KMS-11 (cell line): Measurements from ENCODE around the gene PIGC.

ENCODE experiments used
- H2AFZ ChIP-seq: fragments of 200-600 bp; sonication (generic); 2 replicates; pipeline ENCODE4 v1.6.1; 2016; ENCODE audit warnings: antibody characterized with exemption, mixed run types, low read depth
- H3K27ac ChIP-seq: fragments of 200-600 bp; sonication (generic); 2 replicates; pipeline ENCODE4 v1.6.1; 2016; ENCODE audit warnings: mild to moderate bottlenecking, mixed run types
- H3K27me3 ChIP-seq: fragments of 200-600 bp; sonication (generic); 2 replicates; pipeline ENCODE4 v1.6.1; 2017; ENCODE audit warnings: mild to moderate bottlenecking, low read depth, mixed run types, moderate library complexity; ENCODE audit not compliant: insufficient read depth
- H3K36me3 ChIP-seq: fragments of 200-600 bp; sonication (generic); 2 replicates; pipeline ENCODE4 v1.6.1; 2017; ENCODE audit warnings: mild to moderate bottlenecking, mixed run types; ENCODE audit not compliant: insufficient read depth
- H3K4me1 ChIP-seq: fragments of 200-600 bp; sonication (generic); 2 replicates; pipeline ENCODE4 v1.6.1; 2016; ENCODE audit warnings: mild to moderate bottlenecking, low read depth, mixed run types; ENCODE audit not compliant: poor library complexity, severe bottlenecking
- H3K4me2 ChIP-seq: fragments of 200-600 bp; sonication (generic); 2 replicates; pipeline ENCODE4 v1.7.0; 2016; ENCODE audit warnings: mild to moderate bottlenecking, mixed run types
- H3K4me3 ChIP-seq: fragments of 200-600 bp; sonication (generic); IDR thresholded peaks from 2 replicates; pipeline ENCODE4 v1.6.1; 2017; ENCODE audit warnings: low read depth, low read length, mixed read lengths; ENCODE audit not compliant: insufficient read depth
- H3K79me2 ChIP-seq: fragments of 200-600 bp; sonication (generic); 2 replicates; pipeline ENCODE4 v1.6.1; 2016; ENCODE audit warnings: low read depth, mixed run types; ENCODE audit not compliant: insufficient read depth
- H3K9ac ChIP-seq: fragments of 200-600 bp; sonication (generic); 2 replicates; pipeline ENCODE4 v1.6.1; 2016; ENCODE audit warnings: mild to moderate bottlenecking, mixed run types
- H4K20me1 ChIP-seq: fragments of 200-600 bp; sonication (generic); 2 replicates; pipeline ENCODE4 v1.6.1; 2016; ENCODE audit warnings: mild to moderate bottlenecking, mixed run types; ENCODE audit not compliant: insufficient read depth
- TF ChIP-seq, protein P1 (sequence below): fragments of 200-600 bp; sonication (generic); conservative IDR thresholded peaks from 2 replicates; pipeline ENCODE4 v1.6.1; 2017; ENCODE audit warnings: low read depth, mild to moderate bottlenecking, antibody characterized with exemption, low read length, moderate library complexity, mixed read lengths

Gene PIGC

DNA sequence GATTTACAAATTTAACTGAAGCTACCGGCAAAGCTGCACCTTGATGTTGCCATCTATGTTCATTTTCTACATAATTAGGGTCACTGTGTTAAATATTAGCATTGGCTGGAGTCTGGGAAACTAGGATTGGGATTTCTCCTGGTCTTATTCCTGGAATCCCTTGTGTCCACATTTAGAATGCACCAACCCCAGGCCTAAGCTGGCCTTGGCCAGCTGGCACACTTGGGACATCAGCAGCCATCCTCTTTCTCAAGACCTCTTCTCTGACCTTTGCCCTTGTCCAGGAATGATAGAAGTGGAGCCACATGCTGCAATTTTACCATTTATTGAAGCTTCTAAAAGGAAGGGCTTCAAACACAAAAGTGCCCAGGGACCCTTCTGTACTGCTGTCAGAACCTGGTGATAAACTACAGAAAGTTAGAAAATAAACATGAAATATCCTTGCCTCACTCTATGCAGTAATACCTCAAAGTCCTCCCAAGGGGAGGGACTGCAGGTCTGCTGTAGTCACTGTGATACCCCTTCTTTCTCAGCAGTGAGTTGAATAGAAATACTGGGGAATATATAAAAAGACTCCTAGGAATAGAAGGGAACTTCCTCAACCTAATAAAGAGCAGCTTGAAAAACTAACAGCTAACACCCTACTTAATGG lies 13.7 kb upstream of the PIGC start:
- no peaks in the 10 kb centered on the region for H3K4me1 ChIP-seq
- TF ChIP-seq, protein P1, sequence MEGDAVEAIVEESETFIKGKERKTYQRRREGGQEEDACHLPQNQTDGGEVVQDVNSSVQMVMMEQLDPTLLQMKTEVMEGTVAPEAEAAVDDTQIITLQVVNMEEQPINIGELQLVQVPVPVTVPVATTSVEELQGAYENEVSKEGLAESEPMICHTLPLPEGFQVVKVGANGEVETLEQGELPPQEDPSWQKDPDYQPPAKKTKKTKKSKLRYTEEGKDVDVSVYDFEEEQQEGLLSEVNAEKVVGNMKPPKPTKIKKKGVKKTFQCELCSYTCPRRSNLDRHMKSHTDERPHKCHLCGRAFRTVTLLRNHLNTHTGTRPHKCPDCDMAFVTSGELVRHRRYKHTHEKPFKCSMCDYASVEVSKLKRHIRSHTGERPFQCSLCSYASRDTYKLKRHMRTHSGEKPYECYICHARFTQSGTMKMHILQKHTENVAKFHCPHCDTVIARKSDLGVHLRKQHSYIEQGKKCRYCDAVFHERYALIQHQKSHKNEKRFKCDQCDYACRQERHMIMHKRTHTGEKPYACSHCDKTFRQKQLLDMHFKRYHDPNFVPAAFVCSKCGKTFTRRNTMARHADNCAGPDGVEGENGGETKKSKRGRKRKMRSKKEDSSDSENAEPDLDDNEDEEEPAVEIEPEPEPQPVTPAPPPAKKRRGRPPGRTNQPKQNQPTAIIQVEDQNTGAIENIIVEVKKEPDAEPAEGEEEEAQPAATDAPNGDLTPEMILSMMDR = no peak
- H3K9ac ChIP-seq = no peak overlapping the region
- no peaks in the 10 kb centered on the region for H3K79me2 ChIP-seq
- H3K27me3 ChIP-seq = no peaks in the 10 kb centered on the region
- no peak overlapping the region for H3K27ac ChIP-seq
- no peaks in the 10 kb centered on the region for H4K20me1 ChIP-seq
- no peak overlapping the region for H3K4me3 ChIP-seq
- no peaks in the 10 kb centered on the region for H3K36me3 ChIP-seq
- H3K4me2 ChIP-seq = no peak overlapping the region
- H2AFZ ChIP-seq = no peak overlapping the region

DNA sequence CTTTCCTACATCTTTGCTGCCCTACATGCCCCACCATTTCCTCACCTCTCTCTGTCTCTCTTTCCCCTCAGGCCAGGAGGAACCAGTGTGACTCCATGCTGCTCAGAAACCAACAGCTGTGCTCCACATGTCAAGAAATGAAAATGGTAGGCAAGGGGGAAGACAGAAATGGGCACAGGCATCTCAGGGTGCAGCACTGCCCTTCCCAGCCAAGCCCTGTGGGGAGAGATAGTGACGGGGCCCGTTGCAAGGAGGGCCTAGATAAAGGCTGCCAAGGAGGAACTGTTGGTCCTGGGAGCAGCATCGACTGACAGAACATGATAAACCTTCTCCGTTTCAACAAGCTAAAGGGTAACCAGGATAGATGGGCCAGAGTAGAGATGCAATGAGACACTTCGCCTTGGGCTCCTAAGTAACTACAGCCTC lies 12.5 kb upstream of the PIGC start:
- no peak overlapping the region for H3K27ac ChIP-seq
- H3K4me1 ChIP-seq = no peaks in the 10 kb centered on the region
- H3K9ac ChIP-seq = no peak overlapping the region
- H3K79me2 ChIP-seq = no peaks in the 10 kb centered on the region
- TF ChIP-seq, protein P1 = no peak
- H2AFZ ChIP-seq = no peak overlapping the region
- no peaks in the 10 kb centered on the region for H3K27me3 ChIP-seq
- H3K4me3 ChIP-seq = no peak overlapping the region
- no peaks in the 10 kb centered on the region for H3K36me3 ChIP-seq
- no peak overlapping the region for H3K4me2 ChIP-seq
- no peaks in the 10 kb centered on the region for H4K20me1 ChIP-seq

DNA sequence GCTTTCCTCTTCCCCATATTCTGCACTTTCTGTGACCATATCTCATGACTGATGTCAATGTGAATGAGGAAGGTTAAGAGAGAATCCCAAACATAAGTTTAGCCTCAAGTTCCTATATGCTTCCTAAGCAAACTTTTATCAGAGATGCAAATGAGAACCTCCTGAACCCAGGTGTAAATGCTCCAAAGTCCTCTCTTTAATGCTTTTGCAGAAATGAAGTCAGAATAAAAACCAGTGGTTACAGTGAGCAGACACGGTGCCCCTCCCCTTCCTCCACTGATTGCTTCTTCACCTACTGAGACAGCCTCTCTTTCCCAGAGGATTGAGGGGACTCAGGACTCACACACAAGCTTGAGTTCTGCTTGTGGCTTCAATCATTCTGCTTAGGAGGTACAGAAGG lies 11.6 kb upstream of the PIGC start:
- no peaks in the 10 kb centered on the region for H3K36me3 ChIP-seq
- no peaks in the 10 kb centered on the region for H4K20me1 ChIP-seq
- no peaks in the 10 kb centered on the region for H3K4me1 ChIP-seq
- H2AFZ ChIP-seq = no peak overlapping the region
- no peak overlapping the region for H3K4me3 ChIP-seq
- no peak overlapping the region for H3K9ac ChIP-seq
- no peak overlapping the region for H3K27ac ChIP-seq
- no peaks in the 10 kb centered on the region for H3K27me3 ChIP-seq
- H3K4me2 ChIP-seq = no peak overlapping the region
- H3K79me2 ChIP-seq = no peaks in the 10 kb centered on the region
- TF ChIP-seq, protein P1 = no peak

DNA sequence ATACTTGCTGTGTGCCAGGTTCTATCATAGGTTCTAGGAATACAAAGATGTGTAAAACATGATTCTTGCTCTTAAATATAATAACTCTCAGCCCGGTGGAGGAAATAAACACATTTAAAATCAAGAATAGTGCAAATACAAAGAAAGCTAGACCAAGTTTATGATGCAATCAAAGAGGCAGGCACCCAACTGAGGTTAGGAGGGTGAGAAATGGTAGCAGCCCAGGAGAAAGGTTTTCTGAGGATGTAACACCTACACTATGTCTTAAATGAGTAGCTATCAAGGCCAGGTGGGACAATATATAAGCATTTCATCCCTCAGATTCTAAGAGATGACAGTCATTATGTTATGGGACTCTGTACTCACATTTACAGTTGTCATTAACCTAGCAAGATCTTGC lies 9.7 kb upstream of the PIGC start:
- Histone ChIP-seq H2AFZ (no peak overlapping the region), H3K27ac (no peak overlapping the region), H3K27me3 (no peaks in the 10 kb centered on the region), H3K36me3 (no peaks in the 10 kb centered on the region), H3K4me3 (no peak overlapping the region), H3K9ac (no peak overlapping the region), H3K79me2 (no peaks in the 10 kb centered on the region), H3K4me1 (no peaks in the 10 kb centered on the region), H3K4me2 (no peak overlapping the region), H4K20me1 (no peaks in the 10 kb centered on the region)
- TF ChIP-seq, protein P1 = no peak
